Cardiac muscle cell (in vitro differentiated cells and primary cell): ENCODE results near the gene ELMOD1. TPM values are rescaled to one million over a fixed set of nuclear protein-coding genes. Genes with fewer than 3 reads are reported as not detected.

Source experiments
- DNase-seq, 2 donors: peaks; one replicate each; pipeline versions ENCODE4 v3.0.0 to v3.0.0-alpha.2; 2010 to 2017; ENCODE audit warnings: low read depth in 1 of 2, low spot score in 1 of 2
- H3K27ac ChIP-seq: fragments of 200-600 bp; sonication (generic); 2 replicates; pipeline ENCODE4 v1.5.1; 2016
- H3K27me3 ChIP-seq: fragments of 200-600 bp; sonication (generic); 2 replicates; pipeline ENCODE4 v1.6.0; 2016; ENCODE audit warnings: control low read depth
- H3K36me3 ChIP-seq: fragments of 200-600 bp; sonication (generic); 2 replicates; pipeline ENCODE4 v1.5.1; 2016; ENCODE audit warnings: control low read depth
- H3K4me1 ChIP-seq: fragments of 200-600 bp; sonication (generic); 2 replicates; pipeline ENCODE4 v1.8.1; 2017; ENCODE audit warnings: low read depth, mild to moderate bottlenecking, mixed run types
- H3K4me3 ChIP-seq: fragments of 200-600 bp; sonication (generic); 2 replicates; pipeline ENCODE4 v1.5.1; 2016; ENCODE audit warnings: mild to moderate bottlenecking
- H3K9me3 ChIP-seq: fragments of 200-600 bp; sonication (generic); 2 replicates; pipeline ENCODE4 v1.5.1; 2017; ENCODE audit warnings: low read depth, mild to moderate bottlenecking, control low read depth
- polyA plus RNA-seq: library from polyadenylated mRNA; unstranded; fragments of >200 nt; fragmentation: Nextera tagmentation; extraction: Ambion mirVana; gene quantifications from 2 replicates; pipeline ENCODE4 v1.2.1, GENCODE V29; 2016
- total RNA-seq: library from RNA; depleted of rRNA; stranded (reverse); fragments of >200 nt; gene quantifications from 2 replicates; pipeline ENCODE4 v1.2.3, GENCODE V29; 2016
- TF ChIP-seq, protein P1 (sequence below): IDR thresholded peaks from 2 replicates; pipeline ENCODE4 v1.5.1; 2012; ENCODE audit warnings: low read depth, mild to moderate bottlenecking, low read length

The ELMOD1 gene
- total and polyA plus RNA-seq, 2 experiments from 2014 or later: 0.09 to 1.1 TPM

DNA sequence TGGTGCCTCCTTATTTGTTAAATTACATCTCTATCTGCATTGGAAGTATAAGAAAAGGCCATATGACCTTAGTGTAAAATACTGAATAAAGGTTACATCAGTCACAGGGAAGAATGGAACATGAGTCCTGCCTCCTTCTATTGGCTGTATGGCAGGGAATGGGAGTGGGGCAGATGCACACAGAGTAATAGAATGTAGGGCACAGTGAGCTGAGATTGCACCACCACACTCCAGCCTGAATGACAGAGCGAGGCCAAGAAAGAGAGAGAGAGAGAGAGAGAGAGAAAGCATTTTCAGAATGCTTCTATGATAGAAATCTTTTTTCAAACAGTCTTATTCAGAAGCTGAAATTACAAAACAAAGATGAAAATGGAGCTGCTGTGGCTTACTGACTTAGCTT lies 62.1 kb downstream of the ELMOD1 start:
- H3K9me3 ChIP-seq: no peaks in the 10 kb centered on the region
- no peaks in the 10 kb centered on the region for H3K4me1 ChIP-seq
- H3K27me3 ChIP-seq: no peaks in the 10 kb centered on the region
- no peak overlapping the region for H3K4me3 ChIP-seq
- TF ChIP-seq, protein P1, sequence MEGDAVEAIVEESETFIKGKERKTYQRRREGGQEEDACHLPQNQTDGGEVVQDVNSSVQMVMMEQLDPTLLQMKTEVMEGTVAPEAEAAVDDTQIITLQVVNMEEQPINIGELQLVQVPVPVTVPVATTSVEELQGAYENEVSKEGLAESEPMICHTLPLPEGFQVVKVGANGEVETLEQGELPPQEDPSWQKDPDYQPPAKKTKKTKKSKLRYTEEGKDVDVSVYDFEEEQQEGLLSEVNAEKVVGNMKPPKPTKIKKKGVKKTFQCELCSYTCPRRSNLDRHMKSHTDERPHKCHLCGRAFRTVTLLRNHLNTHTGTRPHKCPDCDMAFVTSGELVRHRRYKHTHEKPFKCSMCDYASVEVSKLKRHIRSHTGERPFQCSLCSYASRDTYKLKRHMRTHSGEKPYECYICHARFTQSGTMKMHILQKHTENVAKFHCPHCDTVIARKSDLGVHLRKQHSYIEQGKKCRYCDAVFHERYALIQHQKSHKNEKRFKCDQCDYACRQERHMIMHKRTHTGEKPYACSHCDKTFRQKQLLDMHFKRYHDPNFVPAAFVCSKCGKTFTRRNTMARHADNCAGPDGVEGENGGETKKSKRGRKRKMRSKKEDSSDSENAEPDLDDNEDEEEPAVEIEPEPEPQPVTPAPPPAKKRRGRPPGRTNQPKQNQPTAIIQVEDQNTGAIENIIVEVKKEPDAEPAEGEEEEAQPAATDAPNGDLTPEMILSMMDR: no peak
- DNase-seq: peak in 1 of 2 donors; percentile 33
- no peaks in the 10 kb centered on the region for H3K36me3 ChIP-seq
- no peak overlapping the region for H3K27ac ChIP-seq

DNA sequence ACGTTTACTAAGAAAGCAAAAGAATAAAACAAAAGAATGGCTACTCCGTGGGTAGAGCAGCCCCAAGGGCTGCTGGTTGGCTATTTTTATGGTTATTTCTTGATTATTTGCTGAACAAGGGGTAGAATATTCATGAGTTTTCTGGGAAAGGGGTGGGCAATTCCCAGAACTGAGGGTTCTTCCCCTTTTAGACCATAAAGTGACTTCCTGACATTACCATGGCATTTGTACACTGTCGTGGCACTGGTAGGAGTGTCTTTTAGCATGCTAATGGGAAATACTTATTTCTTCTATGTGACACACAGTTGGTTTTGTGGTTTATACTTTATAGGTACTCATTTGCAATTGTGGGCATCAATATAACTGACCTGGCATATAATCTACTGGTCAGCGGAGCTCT lies 64.7 kb downstream of the ELMOD1 start:
- TF ChIP-seq, protein P1: no peak
- H3K36me3 ChIP-seq: no peaks in the 10 kb centered on the region
- no peak for DNase-seq
- no peaks in the 10 kb centered on the region for H3K9me3 ChIP-seq
- no peak overlapping the region for H3K27ac ChIP-seq
- H3K27me3 ChIP-seq: no peaks in the 10 kb centered on the region
- no peak overlapping the region for H3K4me3 ChIP-seq
- H3K4me1 ChIP-seq: no peaks in the 10 kb centered on the region

DNA sequence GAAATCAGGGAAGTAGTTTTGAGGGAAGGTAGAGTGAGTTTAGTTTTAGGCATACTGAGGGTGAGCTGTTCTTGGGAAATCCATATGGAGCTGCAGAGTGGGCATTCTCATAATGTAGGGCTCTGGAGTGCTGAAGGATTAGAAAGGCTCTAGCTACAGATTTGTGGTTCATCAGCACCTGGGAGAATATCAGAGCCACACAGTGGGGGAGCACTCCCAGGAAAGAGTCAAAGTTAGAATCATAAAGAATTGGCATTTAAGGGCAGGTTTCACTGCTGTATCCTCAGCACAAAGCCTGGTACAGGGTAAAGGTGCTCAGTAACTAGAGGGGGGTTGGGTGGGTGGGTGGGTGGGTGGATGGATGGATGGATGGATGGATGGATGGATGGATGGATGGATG lies 68.4 kb downstream of the ELMOD1 start:
- Histone ChIP-seq H3K27ac (no peak overlapping the region), H3K9me3 (no peaks in the 10 kb centered on the region), H3K4me3 (no peak overlapping the region), H3K4me1 (no peaks in the 10 kb centered on the region), H3K36me3 (no peaks in the 10 kb centered on the region), H3K27me3 (no peaks in the 10 kb centered on the region)
- no peak for DNase-seq
- TF ChIP-seq, protein P1: no peak

DNA sequence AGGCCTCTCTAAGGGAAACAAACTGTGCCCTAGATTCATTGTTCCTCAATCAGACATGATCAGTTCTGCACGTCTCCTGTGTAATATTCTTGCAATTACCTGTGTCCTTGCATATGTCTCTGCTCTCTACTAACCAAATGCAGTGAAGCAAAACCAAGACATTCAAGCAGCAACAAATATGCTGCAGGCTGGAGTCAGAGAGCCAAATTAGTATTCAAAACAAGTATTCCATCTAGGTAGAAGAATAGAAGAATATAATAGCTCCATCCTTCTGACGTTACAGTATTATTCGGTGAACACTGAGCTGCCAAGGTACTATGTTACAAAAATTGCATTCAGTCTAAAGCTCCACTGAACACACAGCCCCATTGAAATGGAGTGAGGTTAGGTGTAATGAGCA lies 69.1 kb downstream of the ELMOD1 start:
- H3K27ac ChIP-seq: no peak overlapping the region
- no peak for DNase-seq
- H3K27me3 ChIP-seq: no peaks in the 10 kb centered on the region
- no peaks in the 10 kb centered on the region for H3K9me3 ChIP-seq
- no peaks in the 10 kb centered on the region for H3K4me1 ChIP-seq
- H3K4me3 ChIP-seq: no peak overlapping the region
- TF ChIP-seq, protein P1: no peak
- no peaks in the 10 kb centered on the region for H3K36me3 ChIP-seq

DNA sequence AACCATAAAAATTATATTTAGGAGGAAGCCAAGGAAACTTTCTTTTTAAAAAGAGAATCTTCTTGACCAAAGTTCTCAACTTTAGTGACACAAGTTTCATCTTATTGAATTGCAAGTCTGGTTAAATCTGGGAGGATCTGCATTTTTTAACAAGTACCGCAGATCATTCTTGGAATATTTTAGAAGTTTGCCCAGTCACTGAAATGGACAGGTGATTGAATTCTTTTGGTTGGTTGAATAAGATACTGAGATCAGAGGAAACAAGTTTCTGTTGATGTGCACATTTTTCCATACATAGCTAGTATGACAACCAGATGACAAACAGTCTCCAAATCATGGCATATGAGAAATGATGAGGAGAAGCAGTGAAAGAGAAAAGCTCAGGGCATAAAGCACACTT lies 70.7 kb downstream of the ELMOD1 start:
- Histone ChIP-seq H3K27me3 (no peaks in the 10 kb centered on the region), H3K36me3 (no peaks in the 10 kb centered on the region), H3K9me3 (no peaks in the 10 kb centered on the region), H3K27ac (no peak overlapping the region), H3K4me3 (no peak overlapping the region), H3K4me1 (no peaks in the 10 kb centered on the region)
- DNase-seq: no peak
- TF ChIP-seq, protein P1: no peak

DNA sequence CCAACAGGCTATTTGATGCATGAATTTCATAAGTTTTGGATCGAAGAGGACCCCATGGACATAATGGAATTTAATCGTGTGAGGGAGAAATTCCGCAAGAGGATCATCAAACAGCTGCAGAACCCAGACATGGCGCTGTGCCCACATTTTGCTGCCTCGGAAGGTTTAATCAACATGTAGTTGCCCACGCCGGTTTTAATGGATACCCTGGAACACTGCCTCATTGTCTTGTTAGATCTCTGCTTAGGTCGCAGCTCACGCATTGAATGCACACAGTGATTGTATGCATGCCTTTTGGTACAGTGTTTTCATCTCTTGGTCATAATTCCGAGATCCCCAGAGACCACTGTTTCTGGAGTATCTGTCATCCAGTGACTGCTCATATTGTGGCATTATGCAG lies 74.1 kb downstream of the ELMOD1 start:
- H3K27me3 ChIP-seq: no peaks in the 10 kb centered on the region
- H3K9me3 ChIP-seq: no peaks in the 10 kb centered on the region
- no peaks in the 10 kb centered on the region for H3K4me1 ChIP-seq
- TF ChIP-seq, protein P1: no peak
- H3K36me3 ChIP-seq: no peaks in the 10 kb centered on the region
- DNase-seq: peak in 1 of 2 donors; percentile 25
- no peak overlapping the region for H3K27ac ChIP-seq
- H3K4me3 ChIP-seq: no peak overlapping the region
